GM12873 (cell line): Measurements from ENCODE around the gene CD7.

Experiments
- TF ChIP-seq, protein P1 (sequence below): IDR thresholded peaks from 2 replicates; pipeline ENCODE4 v1.5.1; 2012; ENCODE audit warnings: low read depth, mild to moderate bottlenecking, moderate library complexity, low read length, control low read depth; ENCODE audit not compliant: insufficient read depth; ENCODE audit errors: missing control alignments

Gene CD7

DNA sequence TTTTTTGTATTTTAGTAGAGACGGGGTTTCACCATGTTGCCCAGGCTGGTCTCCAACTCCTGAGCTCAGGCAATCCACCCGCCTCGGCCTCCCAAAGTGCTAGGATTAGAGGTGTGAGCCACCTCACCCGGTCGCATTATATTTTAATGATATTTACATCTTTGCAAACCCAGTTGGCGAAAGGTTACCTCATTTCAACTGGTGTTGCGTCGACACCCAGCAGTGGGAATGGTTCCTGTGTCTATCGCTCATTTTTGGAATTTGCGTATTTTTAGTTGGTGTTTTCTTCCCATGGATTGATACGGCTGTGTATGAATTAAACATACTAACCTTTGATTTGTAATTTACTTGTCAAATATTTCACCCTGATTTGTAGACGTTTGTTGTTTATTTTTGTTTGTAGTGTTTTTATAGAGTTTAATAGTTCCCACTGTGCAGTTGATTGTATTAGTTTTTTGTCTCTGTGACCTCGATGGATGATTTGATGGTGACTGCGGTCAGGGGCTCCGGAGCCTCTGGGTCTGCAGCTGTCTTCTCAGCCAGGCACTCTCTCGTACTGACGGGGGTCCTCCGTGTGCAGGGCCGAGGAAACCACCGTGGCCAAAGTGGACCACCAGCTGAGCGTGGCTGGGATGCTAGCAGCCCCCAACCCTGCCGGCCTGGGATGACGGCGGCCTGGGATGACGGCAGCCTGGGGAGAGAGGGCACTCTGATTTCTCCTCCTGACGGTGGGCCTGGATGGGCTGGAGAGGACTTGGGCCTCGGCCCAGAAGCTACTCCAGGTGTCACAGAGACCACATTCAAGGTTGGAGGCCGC is 4.0 kb downstream of the CD7 start:
- TF ChIP-seq, protein P1, sequence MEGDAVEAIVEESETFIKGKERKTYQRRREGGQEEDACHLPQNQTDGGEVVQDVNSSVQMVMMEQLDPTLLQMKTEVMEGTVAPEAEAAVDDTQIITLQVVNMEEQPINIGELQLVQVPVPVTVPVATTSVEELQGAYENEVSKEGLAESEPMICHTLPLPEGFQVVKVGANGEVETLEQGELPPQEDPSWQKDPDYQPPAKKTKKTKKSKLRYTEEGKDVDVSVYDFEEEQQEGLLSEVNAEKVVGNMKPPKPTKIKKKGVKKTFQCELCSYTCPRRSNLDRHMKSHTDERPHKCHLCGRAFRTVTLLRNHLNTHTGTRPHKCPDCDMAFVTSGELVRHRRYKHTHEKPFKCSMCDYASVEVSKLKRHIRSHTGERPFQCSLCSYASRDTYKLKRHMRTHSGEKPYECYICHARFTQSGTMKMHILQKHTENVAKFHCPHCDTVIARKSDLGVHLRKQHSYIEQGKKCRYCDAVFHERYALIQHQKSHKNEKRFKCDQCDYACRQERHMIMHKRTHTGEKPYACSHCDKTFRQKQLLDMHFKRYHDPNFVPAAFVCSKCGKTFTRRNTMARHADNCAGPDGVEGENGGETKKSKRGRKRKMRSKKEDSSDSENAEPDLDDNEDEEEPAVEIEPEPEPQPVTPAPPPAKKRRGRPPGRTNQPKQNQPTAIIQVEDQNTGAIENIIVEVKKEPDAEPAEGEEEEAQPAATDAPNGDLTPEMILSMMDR: no peak

- TF ChIP-seq, protein P1: no peak
Measured at GRCh38 chr17:82311971-82312370, 5.4 kb downstream of the CD7 start.

DNA sequence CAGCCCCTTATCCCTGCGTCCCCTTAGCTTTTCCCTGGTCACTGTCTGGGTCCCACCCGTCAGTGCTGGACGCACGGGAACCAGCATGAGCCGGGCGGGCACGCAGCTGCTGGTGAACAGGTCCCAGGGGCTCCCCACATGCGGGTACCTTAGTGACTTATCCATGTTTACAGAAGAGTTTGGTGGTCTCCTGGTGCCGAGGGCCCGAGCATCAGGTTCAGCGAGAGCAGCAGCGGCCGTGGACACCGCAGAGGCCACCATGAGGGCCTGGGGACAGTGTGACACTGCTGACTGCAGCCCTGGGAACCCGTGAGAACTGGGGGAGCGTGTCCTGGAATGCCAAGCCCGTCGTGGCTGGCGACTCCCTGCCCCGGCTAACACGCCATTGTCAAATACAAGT is 6.5 kb downstream of the CD7 start:
- TF ChIP-seq, protein P1: no peak

DNA sequence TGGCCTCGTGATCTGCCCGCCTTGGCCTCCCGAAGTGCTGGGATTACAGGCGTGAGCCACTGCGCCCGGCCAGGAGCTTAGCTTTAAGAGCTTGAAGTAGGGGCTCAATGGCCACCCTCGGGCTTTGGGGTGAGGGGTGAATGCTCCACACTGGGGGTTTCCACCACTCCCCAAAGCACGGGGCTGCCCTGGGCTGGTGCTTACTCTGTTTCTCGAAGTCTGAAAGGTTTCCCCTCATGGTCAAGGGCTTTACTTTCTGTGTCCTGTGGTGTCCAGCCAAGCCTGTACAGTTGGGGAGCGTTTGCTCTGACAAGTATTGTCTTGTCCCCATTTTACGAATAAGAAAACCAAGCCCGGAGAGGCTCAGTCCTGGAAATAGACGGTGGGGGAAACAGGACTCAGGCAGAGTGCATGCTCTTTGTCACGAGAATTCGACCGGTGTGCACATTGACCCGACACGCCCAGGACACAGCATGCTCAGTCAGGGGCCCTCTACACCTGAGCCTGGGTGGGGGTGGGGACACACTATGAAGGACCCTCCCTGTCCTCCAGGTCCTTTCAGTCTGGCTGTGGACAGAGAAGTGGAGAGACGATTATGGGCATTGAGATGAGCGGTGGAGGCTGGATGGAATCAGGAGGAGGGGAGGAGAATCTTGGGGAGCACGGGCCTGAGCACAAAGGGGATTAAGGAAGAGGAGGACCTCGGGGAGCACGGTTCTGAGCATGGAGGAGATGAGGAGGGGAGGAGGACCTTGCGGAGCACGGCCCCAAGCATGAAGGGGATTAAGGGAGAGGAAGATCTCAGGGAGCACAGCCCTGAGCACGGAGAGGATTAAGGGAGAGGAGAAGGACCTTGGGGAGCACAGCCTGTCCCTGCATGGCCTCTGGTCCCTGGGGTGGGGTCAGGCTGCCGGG is 7.5 kb downstream of the CD7 start:
- TF ChIP-seq, protein P1: no peak

DNA sequence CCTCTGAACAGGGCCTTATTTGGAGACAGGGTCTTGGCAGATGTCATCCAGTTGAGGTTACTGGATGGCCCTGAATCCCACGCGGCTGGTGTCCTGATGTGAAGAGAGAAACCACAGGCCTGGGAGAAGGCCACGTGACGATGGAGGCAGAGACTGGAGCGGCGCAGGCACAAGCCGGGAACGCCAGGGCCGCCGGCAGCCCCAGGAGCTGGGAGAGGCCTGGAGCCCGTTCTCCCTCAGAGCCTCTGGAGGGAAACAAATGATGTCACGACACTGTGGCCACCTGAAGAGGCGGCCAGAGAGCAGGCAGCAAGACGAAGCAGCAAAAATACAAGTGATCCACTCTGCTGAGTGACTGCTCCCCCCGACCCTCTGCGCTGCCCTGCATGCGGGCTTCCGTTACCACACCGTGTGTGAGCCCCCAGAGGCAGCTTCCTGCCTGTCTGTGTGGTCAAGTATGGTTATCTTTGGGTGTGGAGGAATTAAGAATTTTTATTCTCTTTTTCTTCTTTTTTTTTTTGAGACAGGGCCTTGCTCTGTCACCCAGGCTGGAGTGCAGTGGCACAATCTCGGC is 11.6 kb downstream of the CD7 start:
- TF ChIP-seq, protein P1: no peak

- TF ChIP-seq, protein P1: no peak
Measured at GRCh38 chr17:82304826-82305726, 12.3 kb downstream of the CD7 start.
